Activated gamma-delta T cell treated with anti-CD3 and anti-CD28 coated beads, Interleukin-2, amount 50 U/mL, for 16 hours (primary cell): ENCODE data around the gene SPEN.
"Not testable (repeated sequence)": the region's sequence is repeated elsewhere in the genome, so short reads cannot be mapped to it uniquely, and the experiment has no call there.

Experiments
- DNase-seq: peaks from one replicate; pipeline ENCODE4 v3.0.0-alpha.2; 2020; ENCODE audit warnings: low read depth

SPEN gene

GRCh38 chr1:15852828-15853302, 5.4 kb downstream of the SPEN start:
- DNase-seq, result no peak

- no peak for DNase-seq
Observed at GRCh38 chr1:15856888-15857287, 9.4 kb downstream of the SPEN start.

- DNase-seq, result no peak
Observed at GRCh38 chr1:15858069-15858670, 10.7 kb downstream of the SPEN start.

GRCh38 chr1:15858672-15859372, 11.3 kb downstream of the SPEN start:
- DNase-seq, result no peak

GRCh38 chr1:15863156-15863901, 15.8 kb downstream of the SPEN start:
- DNase-seq, result no peak

- no peak for DNase-seq
Observed at GRCh38 chr1:15866721-15867201, 19.3 kb downstream of the SPEN start.

GRCh38 chr1:15867288-15867687, 19.8 kb downstream of the SPEN start:
- DNase-seq, result no peak

- DNase-seq, result no peak
Observed at GRCh38 chr1:15869413-15869812, 21.9 kb downstream of the SPEN start.

GRCh38 chr1:15870421-15870820, 22.9 kb downstream of the SPEN start:
- no peak for DNase-seq

GRCh38 chr1:15874471-15874870, 27.0 kb downstream of the SPEN start:
- DNase-seq, result no peak

GRCh38 chr1:15876357-15877055, 29.0 kb downstream of the SPEN start:
- DNase-seq, result no peak

GRCh38 chr1:15881961-15882360, 34.5 kb downstream of the SPEN start:
- no peak for DNase-seq

- DNase-seq, result no peak
Observed at GRCh38 chr1:15882665-15883064, 35.2 kb downstream of the SPEN start.

- no peak for DNase-seq
Observed at GRCh38 chr1:15883326-15883725, 35.8 kb downstream of the SPEN start.

- DNase-seq, result no peak
Observed at GRCh38 chr1:15884477-15884876, 37.0 kb downstream of the SPEN start.

- no peak for DNase-seq
Observed at GRCh38 chr1:15885269-15885668, 37.8 kb downstream of the SPEN start.

GRCh38 chr1:15885701-15886610, 38.4 kb downstream of the SPEN start:
- no peak for DNase-seq

- no peak for DNase-seq
Observed at GRCh38 chr1:15886611-15887167, 39.2 kb downstream of the SPEN start.

- DNase-seq, result not testable (repeated sequence)
Observed at GRCh38 chr1:15892857-15893599, 45.5 kb downstream of the SPEN start.

GRCh38 chr1:15895233-15895632, 47.7 kb downstream of the SPEN start:
- no peak for DNase-seq
